Bronchial epithelial cell (primary cell): Measurements from ENCODE around the gene PAPPA2. TPM values are rescaled to one million over a fixed set of nuclear protein-coding genes. Genes with fewer than 3 reads are reported as not detected.

Source experiments
- DNase-seq: peaks from one replicate; pipeline ENCODE4 v3.0.0-alpha.2; 2010; ENCODE audit warnings: low read depth
- FAIRE-seq: peaks from 2 replicates; lab custom pipeline; 2011; peaks lifted over from hg19 to GRCh38; lab: Jason Lieb, UNC
- H3K27me3 ChIP-seq: 2 replicates; pipeline ENCODE4 v1.5.1; 2011; ENCODE audit warnings: low read length; ENCODE audit not compliant: control insufficient read depth, insufficient read depth
- H3K36me3 ChIP-seq: 2 replicates; pipeline ENCODE4 v1.5.1; 2011; ENCODE audit warnings: low read length; ENCODE audit not compliant: control insufficient read depth, insufficient read depth
- H3K4me3 ChIP-seq: 2 replicates; pipeline ENCODE4 v1.5.1; 2011; ENCODE audit warnings: mild to moderate bottlenecking, low read depth, low read length, control low read depth
- total RNA-seq: library from RNA; depleted of rRNA; stranded (reverse); fragments of >200 nt; gene quantifications from 2 replicates; pipeline ENCODE4 v1.2.1, GENCODE V29; 2014
- TF ChIP-seq, protein P1 (sequence below): IDR thresholded peaks from 2 replicates; pipeline ENCODE4 v1.5.1; 2011; ENCODE audit warnings: mild to moderate bottlenecking, moderate library complexity, low read length, control low read depth, inconsistent platforms; ENCODE audit not compliant: insufficient read depth, severe bottlenecking

PAPPA2 gene
- total RNA-seq, 1 donor from 2014 or later, result 8.7 TPM

DNA sequence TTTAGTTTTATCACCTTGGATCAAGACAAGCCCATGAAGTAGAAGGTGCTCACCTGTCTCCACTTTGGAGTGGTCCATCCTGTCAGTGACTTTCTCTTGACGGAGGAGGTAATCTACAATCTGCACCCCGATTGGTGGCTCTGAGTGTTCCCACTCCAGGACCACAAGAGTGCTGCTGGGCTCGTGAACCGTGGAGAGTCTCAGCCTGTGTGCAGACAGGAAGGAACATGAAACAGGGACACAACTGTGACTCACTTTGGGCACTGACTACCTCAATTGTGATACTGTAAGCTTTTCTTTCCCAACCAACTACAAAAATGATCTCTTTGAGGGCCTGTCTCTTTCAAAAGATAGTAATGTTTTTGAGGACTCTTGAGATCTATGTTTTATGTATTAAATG is 421.3 kb downstream of the PAPPA2 start:
- DNase-seq (peak; percentile 42), FAIRE-seq (no peak)
- Histone ChIP-seq H3K4me3 (no peak overlapping the region), H3K36me3 (no peaks in the 10 kb centered on the region), H3K27me3 (no peaks in the 10 kb centered on the region)
- TF ChIP-seq, protein P1, sequence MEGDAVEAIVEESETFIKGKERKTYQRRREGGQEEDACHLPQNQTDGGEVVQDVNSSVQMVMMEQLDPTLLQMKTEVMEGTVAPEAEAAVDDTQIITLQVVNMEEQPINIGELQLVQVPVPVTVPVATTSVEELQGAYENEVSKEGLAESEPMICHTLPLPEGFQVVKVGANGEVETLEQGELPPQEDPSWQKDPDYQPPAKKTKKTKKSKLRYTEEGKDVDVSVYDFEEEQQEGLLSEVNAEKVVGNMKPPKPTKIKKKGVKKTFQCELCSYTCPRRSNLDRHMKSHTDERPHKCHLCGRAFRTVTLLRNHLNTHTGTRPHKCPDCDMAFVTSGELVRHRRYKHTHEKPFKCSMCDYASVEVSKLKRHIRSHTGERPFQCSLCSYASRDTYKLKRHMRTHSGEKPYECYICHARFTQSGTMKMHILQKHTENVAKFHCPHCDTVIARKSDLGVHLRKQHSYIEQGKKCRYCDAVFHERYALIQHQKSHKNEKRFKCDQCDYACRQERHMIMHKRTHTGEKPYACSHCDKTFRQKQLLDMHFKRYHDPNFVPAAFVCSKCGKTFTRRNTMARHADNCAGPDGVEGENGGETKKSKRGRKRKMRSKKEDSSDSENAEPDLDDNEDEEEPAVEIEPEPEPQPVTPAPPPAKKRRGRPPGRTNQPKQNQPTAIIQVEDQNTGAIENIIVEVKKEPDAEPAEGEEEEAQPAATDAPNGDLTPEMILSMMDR, result no peak

- FAIRE-seq, result no peak
Measured at GRCh38 chr1:176884911-176885310, 421.9 kb downstream of the PAPPA2 start.

DNA sequence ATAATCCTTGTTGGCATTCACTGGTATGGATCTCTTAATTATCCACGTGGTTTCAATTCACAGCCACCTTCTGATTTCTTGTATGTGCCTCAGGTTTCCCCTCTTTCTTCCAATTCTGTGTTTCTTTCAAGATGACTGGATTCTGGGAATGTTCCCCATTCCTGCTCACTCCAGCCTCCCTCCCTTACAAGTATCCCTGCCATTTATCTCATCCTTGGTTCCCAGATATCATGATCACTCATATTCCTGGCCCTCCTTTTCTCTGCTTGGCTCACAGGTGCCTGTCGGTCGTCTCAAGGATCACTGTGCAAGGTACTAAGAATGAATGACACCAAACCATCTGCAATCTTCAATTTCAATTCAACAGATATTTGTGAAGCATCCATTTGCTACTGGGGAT is 422.4 kb downstream of the PAPPA2 start:
- Histone ChIP-seq H3K4me3 (no peak overlapping the region), H3K27me3 (no peaks in the 10 kb centered on the region), H3K36me3 (no peaks in the 10 kb centered on the region)
- TF ChIP-seq, protein P1, result no peak
- DNase-seq (no peak), FAIRE-seq (no peak)

More at GRCh38 chr1:176884911-176885310, 421.9 kb downstream of the PAPPA2 start:
- H3K4me3 ChIP-seq, result no peak overlapping the region
- DNase-seq, result no peak
- no peaks in the 10 kb centered on the region for H3K36me3 ChIP-seq
- TF ChIP-seq, protein P1, result no peak
- H3K27me3 ChIP-seq, result no peaks in the 10 kb centered on the region

DNA sequence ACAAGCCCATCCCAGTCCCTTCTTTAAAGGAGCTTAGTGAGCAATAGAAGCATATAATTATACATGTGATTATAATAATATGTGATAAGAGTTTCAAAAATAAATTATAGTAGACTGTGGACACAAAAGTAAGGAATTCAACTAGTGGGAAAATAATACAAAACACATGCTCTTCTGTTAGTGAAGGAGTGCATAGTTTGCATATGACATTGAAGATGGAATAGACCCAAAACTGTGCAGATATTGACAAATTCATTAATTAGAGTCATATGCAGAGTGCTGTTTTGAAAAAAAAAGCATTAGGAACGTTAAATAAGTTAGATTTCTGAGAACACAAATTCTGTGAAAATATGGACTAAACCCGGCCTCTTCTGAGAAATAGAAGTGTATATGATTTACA is 422.8 kb downstream of the PAPPA2 start:
- H3K27me3 ChIP-seq, result no peaks in the 10 kb centered on the region
- H3K4me3 ChIP-seq, result no peak overlapping the region
- DNase-seq (no peak), FAIRE-seq (no peak)
- H3K36me3 ChIP-seq, result no peaks in the 10 kb centered on the region
- TF ChIP-seq, protein P1, result no peak

- DNase-seq (no peak), FAIRE-seq (no peak)
- Histone ChIP-seq H3K27me3 (no peaks in the 10 kb centered on the region), H3K36me3 (no peaks in the 10 kb centered on the region), H3K4me3 (no peak overlapping the region)
- TF ChIP-seq, protein P1, result no peak
Measured at GRCh38 chr1:176888471-176889032, 425.6 kb downstream of the PAPPA2 start.
